Measurements from ENCODE around the gene LRRC18. TPM values are rescaled to one million over a fixed set of nuclear protein-coding genes. Genes with fewer than 3 reads are reported as not detected.

The LRRC18 gene
- total and polyA plus RNA-seq, 9 donors = 0.09 to 0.24 (median 0.18) TPM; not detected in 2

GRCh38 chr10:48923748-48924147, 15.9 kb downstream of the LRRC18 start:
- H3K36me3 ChIP-seq (ENCODE audit: control insufficient read depth, insufficient read depth, low read length) = no peaks in the 10 kb centered on the region
- no peak overlapping the region for H3K27ac ChIP-seq (ENCODE audit: low read length)
- H3K4me1 ChIP-seq (ENCODE audit: control insufficient read depth, insufficient read depth, low read length) = peaks cover 14% of the 10 kb centered on the region
- no peak overlapping the region for H3K4me3 ChIP-seq (ENCODE audit: low read length)
- peaks cover 2% of the 10 kb centered on the region for H3K27me3 ChIP-seq (ENCODE audit: control insufficient read depth, insufficient read depth, low read length)
- DNase-seq = no peak
- no peaks in the 10 kb centered on the region for H3K9me3 ChIP-seq (replicated peaks; ENCODE audit: control insufficient read depth, low read depth, low read length)
- WGBS (ENCODE audit: insufficient coverage) = no CpG with 5 or more reads among the region's 3 CpGs

- H3K4me1 ChIP-seq (ENCODE audit: control insufficient read depth, insufficient read depth, low read length) = no peaks in the 10 kb centered on the region
- H3K9me3 ChIP-seq (replicated peaks; ENCODE audit: control insufficient read depth, low read depth, low read length) = no peaks in the 10 kb centered on the region
- H3K4me3 ChIP-seq (ENCODE audit: low read length) = no peak overlapping the region
- no peaks in the 10 kb centered on the region for H3K36me3 ChIP-seq (ENCODE audit: control insufficient read depth, insufficient read depth, low read length)
- H3K27ac ChIP-seq (ENCODE audit: low read length) = no peak overlapping the region
- no peaks in the 10 kb centered on the region for H3K27me3 ChIP-seq (ENCODE audit: control insufficient read depth, insufficient read depth, low read length)
- no peak for DNase-seq
- 93% methylated on average over 13 of the region's 14 CpGs for WGBS (ENCODE audit: insufficient coverage)
These were observed 26.0 kb downstream of the LRRC18 start for GRCh38 chr10:48913674-48914073.

DNA sequence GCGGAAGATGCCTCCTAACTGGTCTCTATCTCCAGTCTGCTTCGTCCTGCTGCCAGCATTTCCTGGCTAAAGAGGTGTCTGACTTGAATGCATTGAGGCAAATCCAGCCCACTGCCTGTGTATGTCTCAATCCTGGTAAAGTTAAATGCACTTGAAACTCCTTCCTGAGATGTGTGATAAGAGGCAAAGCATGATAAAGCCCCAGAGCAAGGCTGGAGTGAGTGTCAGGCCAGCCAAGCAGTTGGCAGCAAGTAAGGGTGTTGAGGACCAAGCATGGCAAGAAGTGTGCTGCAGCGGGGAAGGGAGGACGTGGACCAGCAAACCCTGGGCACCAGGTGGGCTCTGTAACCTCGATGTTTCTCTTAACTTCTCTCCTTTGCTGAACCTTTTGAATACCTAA, 29.1 kb downstream of the LRRC18 start:
- H3K27me3 ChIP-seq (ENCODE audit: control insufficient read depth, insufficient read depth, low read length) = no peaks in the 10 kb centered on the region
- no peaks in the 10 kb centered on the region for H3K9me3 ChIP-seq (replicated peaks; ENCODE audit: control insufficient read depth, low read depth, low read length)
- no peak for DNase-seq
- H3K27ac ChIP-seq (ENCODE audit: low read length) = no peak overlapping the region
- WGBS (ENCODE audit: insufficient coverage) = 88% methylated on average over 3 of the region's 5 CpGs
- H3K4me3 ChIP-seq (ENCODE audit: low read length) = no peak overlapping the region
- H3K36me3 ChIP-seq (ENCODE audit: control insufficient read depth, insufficient read depth, low read length) = no peaks in the 10 kb centered on the region
- H3K4me1 ChIP-seq (ENCODE audit: control insufficient read depth, insufficient read depth, low read length) = peaks cover 9% of the 10 kb centered on the region

GRCh38 chr10:48907730-48908129, 31.9 kb downstream of the LRRC18 start:
- Histone ChIP-seq H3K36me3 (ENCODE audit: control insufficient read depth, insufficient read depth, low read length) (no peaks in the 10 kb centered on the region), H3K4me1 (ENCODE audit: control insufficient read depth, insufficient read depth, low read length) (peaks cover 9% of the 10 kb centered on the region), H3K4me3 (ENCODE audit: low read length) (no peak overlapping the region), H3K27ac (ENCODE audit: low read length) (no peak overlapping the region), H3K27me3 (ENCODE audit: control insufficient read depth, insufficient read depth, low read length) (no peaks in the 10 kb centered on the region), H3K9me3 (replicated peaks; ENCODE audit: control insufficient read depth, low read depth, low read length) (no peaks in the 10 kb centered on the region)
- no peak for DNase-seq
- 89% methylated on average over 4 of the region's 4 CpGs for WGBS (ENCODE audit: insufficient coverage)

DNA sequence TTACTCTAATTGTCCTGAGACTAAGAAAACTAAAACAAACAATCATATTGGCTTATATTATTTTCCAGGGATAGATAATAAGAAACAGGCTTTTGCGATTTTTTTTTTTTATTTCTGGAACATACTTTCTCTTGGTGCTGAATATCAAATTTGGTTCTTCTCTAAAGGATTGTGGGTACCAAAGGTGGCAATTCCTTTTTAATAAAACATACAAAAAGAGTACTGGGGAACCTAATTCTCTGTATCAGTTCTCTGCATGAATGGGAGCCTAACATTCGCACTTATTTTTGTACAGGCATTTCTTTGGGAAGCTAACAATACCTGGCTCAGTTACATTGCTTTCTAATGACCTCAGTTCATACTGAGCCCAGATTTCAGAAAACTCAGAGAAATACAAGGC, 32.8 kb downstream of the LRRC18 start:
- peak; percentile 61 for DNase-seq
- WGBS (ENCODE audit: insufficient coverage) = no CpG with 5 or more reads among the region's 2 CpGs

GRCh38 chr10:48905311-48905710, 34.3 kb downstream of the LRRC18 start:
- 100% methylated on average over 2 of the region's 2 CpGs for WGBS (ENCODE audit: insufficient coverage)
- H3K4me1 ChIP-seq (ENCODE audit: control insufficient read depth, insufficient read depth, low read length) = peaks cover 13% of the 10 kb centered on the region
- H3K27ac ChIP-seq (ENCODE audit: low read length) = no peak overlapping the region
- H3K27me3 ChIP-seq (ENCODE audit: control insufficient read depth, insufficient read depth, low read length) = no peaks in the 10 kb centered on the region
- no peak for DNase-seq
- H3K36me3 ChIP-seq (ENCODE audit: control insufficient read depth, insufficient read depth, low read length) = no peaks in the 10 kb centered on the region
- no peaks in the 10 kb centered on the region for H3K9me3 ChIP-seq (replicated peaks; ENCODE audit: control insufficient read depth, low read depth, low read length)
- no peak overlapping the region for H3K4me3 ChIP-seq (ENCODE audit: low read length)

More for the DNA sequence above, 32.8 kb downstream of the LRRC18 start:
- Histone ChIP-seq H3K4me1 (ENCODE audit: control insufficient read depth, insufficient read depth, low read length) (peaks cover 9% of the 10 kb centered on the region), H3K36me3 (ENCODE audit: control insufficient read depth, insufficient read depth, low read length) (no peaks in the 10 kb centered on the region), H3K4me3 (ENCODE audit: low read length) (no peak overlapping the region), H3K9me3 (replicated peaks; ENCODE audit: control insufficient read depth, low read depth, low read length) (no peaks in the 10 kb centered on the region), H3K27me3 (ENCODE audit: control insufficient read depth, insufficient read depth, low read length) (no peaks in the 10 kb centered on the region), H3K27ac (ENCODE audit: low read length) (peak overlapping the region; percentile 24)

DNA sequence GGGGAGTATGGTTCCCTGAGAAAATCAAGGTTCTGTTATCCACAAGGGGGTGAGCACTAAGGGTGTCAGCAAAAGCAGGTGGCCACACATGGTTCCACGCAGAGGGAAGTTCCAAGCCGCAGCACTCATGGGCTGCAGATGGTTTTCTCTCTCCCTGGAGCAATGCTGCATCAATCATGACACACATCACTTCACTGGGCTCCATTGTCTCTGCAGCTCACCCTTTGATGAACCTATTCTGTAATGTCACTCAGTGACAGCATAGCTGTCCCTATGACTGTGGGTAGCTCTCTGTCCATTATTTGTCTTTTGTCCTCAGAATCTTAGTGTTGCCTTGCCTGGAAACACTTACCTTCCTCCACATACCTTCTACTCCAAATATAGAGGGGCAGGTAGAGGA, 34.8 kb downstream of the LRRC18 start:
- Histone ChIP-seq H3K4me3 (ENCODE audit: low read length) (no peak overlapping the region), H3K4me1 (ENCODE audit: control insufficient read depth, insufficient read depth, low read length) (peaks cover 18% of the 10 kb centered on the region), H3K27me3 (ENCODE audit: control insufficient read depth, insufficient read depth, low read length) (no peaks in the 10 kb centered on the region), H3K36me3 (ENCODE audit: control insufficient read depth, insufficient read depth, low read length) (no peaks in the 10 kb centered on the region), H3K27ac (ENCODE audit: low read length) (no peak overlapping the region), H3K9me3 (replicated peaks; ENCODE audit: control insufficient read depth, low read depth, low read length) (no peaks in the 10 kb centered on the region)
- WGBS (ENCODE audit: insufficient coverage) = 76% methylated on average over 2 of the region's 2 CpGs
- no peak for DNase-seq

GRCh38 chr10:48903151-48903550, 36.5 kb downstream of the LRRC18 start:
- WGBS (ENCODE audit: insufficient coverage) = 83% methylated on average over 2 of the region's 2 CpGs
- Histone ChIP-seq H3K36me3 (ENCODE audit: control insufficient read depth, insufficient read depth, low read length) (no peaks in the 10 kb centered on the region), H3K9me3 (replicated peaks; ENCODE audit: control insufficient read depth, low read depth, low read length) (no peaks in the 10 kb centered on the region), H3K4me1 (ENCODE audit: control insufficient read depth, insufficient read depth, low read length) (peaks cover 20% of the 10 kb centered on the region), H3K4me3 (ENCODE audit: low read length) (no peak overlapping the region), H3K27me3 (ENCODE audit: control insufficient read depth, insufficient read depth, low read length) (no peaks in the 10 kb centered on the region), H3K27ac (ENCODE audit: low read length) (no peak overlapping the region)
- no peak for DNase-seq

GRCh38 chr10:48902096-48902495, 37.5 kb downstream of the LRRC18 start:
- 91% methylated on average over 5 of the region's 7 CpGs for WGBS (ENCODE audit: insufficient coverage)
- H3K27me3 ChIP-seq (ENCODE audit: control insufficient read depth, insufficient read depth, low read length) = no peaks in the 10 kb centered on the region
- no peaks in the 10 kb centered on the region for H3K9me3 ChIP-seq (replicated peaks; ENCODE audit: control insufficient read depth, low read depth, low read length)
- no peak for DNase-seq
- peaks cover 16% of the 10 kb centered on the region for H3K4me1 ChIP-seq (ENCODE audit: control insufficient read depth, insufficient read depth, low read length)
- H3K4me3 ChIP-seq (ENCODE audit: low read length) = no peak overlapping the region
- no peaks in the 10 kb centered on the region for H3K36me3 ChIP-seq (ENCODE audit: control insufficient read depth, insufficient read depth, low read length)
- H3K27ac ChIP-seq (ENCODE audit: low read length) = no peak overlapping the region

DNA sequence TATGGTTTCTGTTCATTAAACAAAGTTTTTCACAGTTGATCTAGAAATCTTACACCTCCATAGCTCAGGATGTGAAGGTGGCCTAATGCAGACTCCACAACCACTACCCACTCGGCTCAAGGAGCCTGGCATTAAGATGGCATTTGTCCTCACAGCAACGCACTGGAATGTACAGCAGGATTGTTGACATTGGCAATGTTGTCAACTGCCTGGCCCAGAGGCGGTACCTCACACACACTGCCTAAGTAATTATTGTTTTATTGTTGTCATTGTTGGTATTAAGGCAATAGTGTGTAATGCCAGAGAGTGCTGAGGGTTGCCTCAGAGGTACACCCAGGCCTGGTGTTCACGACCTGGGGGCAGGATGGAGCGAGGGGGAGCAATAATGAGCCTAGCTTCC, 38.3 kb downstream of the LRRC18 start:
- peaks cover 19% of the 10 kb centered on the region for H3K4me1 ChIP-seq (ENCODE audit: control insufficient read depth, insufficient read depth, low read length)
- H3K27ac ChIP-seq (ENCODE audit: low read length) = no peak overlapping the region
- no peaks in the 10 kb centered on the region for H3K9me3 ChIP-seq (replicated peaks; ENCODE audit: control insufficient read depth, low read depth, low read length)
- WGBS (ENCODE audit: insufficient coverage) = no CpG with 5 or more reads among the region's 5 CpGs
- H3K36me3 ChIP-seq (ENCODE audit: control insufficient read depth, insufficient read depth, low read length) = no peaks in the 10 kb centered on the region
- no peaks in the 10 kb centered on the region for H3K27me3 ChIP-seq (ENCODE audit: control insufficient read depth, insufficient read depth, low read length)
- no peak overlapping the region for H3K4me3 ChIP-seq (ENCODE audit: low read length)
- no peak for DNase-seq

- DNase-seq = peak; percentile 87
- H3K27me3 ChIP-seq (ENCODE audit: control insufficient read depth, insufficient read depth, low read length) = no peaks in the 10 kb centered on the region
- H3K27ac ChIP-seq (ENCODE audit: low read length) = peak overlapping the region; percentile 43
- H3K36me3 ChIP-seq (ENCODE audit: control insufficient read depth, insufficient read depth, low read length) = no peaks in the 10 kb centered on the region
- H3K9me3 ChIP-seq (replicated peaks; ENCODE audit: control insufficient read depth, low read depth, low read length) = no peaks in the 10 kb centered on the region
- no peak overlapping the region for H3K4me3 ChIP-seq (ENCODE audit: low read length)
- peaks cover 24% of the 10 kb centered on the region for H3K4me1 ChIP-seq (ENCODE audit: control insufficient read depth, insufficient read depth, low read length)
- 80% methylated on average over 1 of the region's 2 CpGs for WGBS (ENCODE audit: insufficient coverage)
These were observed 39.3 kb downstream of the LRRC18 start for GRCh38 chr10:48900371-48900801.

Data from muscle of leg (tissue), 11 donors.